GM12878 (cell line): ENCODE data around the gene ATG5. TPM values are rescaled to one million over a fixed set of nuclear protein-coding genes. Genes with fewer than 3 reads are reported as not detected.

Experiments used
- ATAC-seq: fragments of 200-7000 bp; cut with Tn5 transposase; 3 replicates; pipeline ENCODE4 v1.9.1; 2020; ENCODE audit warnings: mild to moderate bottlenecking, moderate library complexity
- BruUV-seq: library from RNA; stranded (reverse); fragments of 400-500 nt; replicated peaks from 2 replicates; lab custom pipeline; 2021; lab: Mats Ljungman, UMichigan
- CTCF ChIA-PET: fragments of 300-600 bp; sonication (Branson Sonifier 250); formaldehyde crosslinking; extraction: SDS; loops from one replicate; lab custom pipeline; 2021; ENCODE audit warnings: inconsistent platforms; lab: Yijun Ruan, JAX
- POLR2A ChIA-PET: fragments of 350-600 bp; formaldehyde crosslinking; extraction: SDS; loops from one replicate; lab custom pipeline; 2021; ENCODE audit warnings: inconsistent platforms; lab: Charles Lee
- RAD21 ChIA-PET: fragments of 300-600 bp; sonication (Branson Sonifier 250); formaldehyde crosslinking; loops from one replicate; lab custom pipeline; 2023; ENCODE audit warnings: antibody characterized with exemption; ENCODE audit not compliant: unreplicated experiment; lab: Charles Lee
- SMC1A ChIA-PET: fragments of 300-600 bp; sonication (Branson Sonifier 250); formaldehyde crosslinking; loops from one replicate; lab custom pipeline; 2023; ENCODE audit not compliant: unreplicated experiment, uncharacterized antibody; lab: Charles Lee
- DNase-seq: peaks from one replicate; pipeline ENCODE4 v3.0.0-alpha.2; 2011; ENCODE audit warnings: low read depth, low spot score
- FAIRE-seq: peaks from 3 replicates; lab custom pipeline; 2011; peaks lifted over from hg19 to GRCh38; lab: Jason Lieb, UNC
- H2AFZ ChIP-seq: 2 replicates; pipeline ENCODE4 v1.6.0; 2011; ENCODE audit warnings: low read depth, low read length, control low read depth; ENCODE audit not compliant: control insufficient read depth
- H3K27ac ChIP-seq: 2 replicates; pipeline ENCODE4 v1.5.1; 2011; ENCODE audit warnings: control low read depth; ENCODE audit not compliant: control insufficient read depth, insufficient read depth
- H3K27me3 ChIP-seq, 2 experiments: replicated peaks in 1 of 2; 2 replicates each; pipeline versions ENCODE4 v1.6.0 to v1.6.1; 2011; ENCODE audit warnings: low read length in 1 of 2; ENCODE audit not compliant: control insufficient read depth in 2 of 2, insufficient read depth in 2 of 2
- H3K36me3 ChIP-seq, 2 experiments: 2 replicates each; pipeline ENCODE4 v1.5.1; 2011; ENCODE audit warnings: low read length in 1 of 2; ENCODE audit not compliant: control insufficient read depth in 2 of 2, insufficient read depth in 2 of 2
- H3K4me1 ChIP-seq: 2 replicates; pipeline ENCODE4 v1.6.1; 2011; ENCODE audit warnings: mild to moderate bottlenecking, low read length, moderate library complexity, mixed read lengths; ENCODE audit not compliant: control insufficient read depth, insufficient read depth
- H3K4me2 ChIP-seq: 2 replicates; pipeline ENCODE4 v1.6.0; 2011; ENCODE audit warnings: control low read depth; ENCODE audit not compliant: control insufficient read depth, insufficient read depth
- H3K4me3 ChIP-seq: fragments of 200-600 bp; sonication (generic); 2 replicates; pipeline ENCODE4 v1.5.1; 2016
- H3K79me2 ChIP-seq: 2 replicates; pipeline ENCODE4 v1.6.0; 2011; ENCODE audit warnings: low read length; ENCODE audit not compliant: control insufficient read depth, insufficient read depth
- H3K9ac ChIP-seq: 2 replicates; pipeline ENCODE4 v1.8.0; 2011; ENCODE audit warnings: low read length, control low read depth, mixed read lengths; ENCODE audit not compliant: control insufficient read depth, insufficient read depth
- H3K9me3 ChIP-seq: replicated peaks from 3 replicates; pipeline ENCODE4 v1.5.1; 2011; ENCODE audit warnings: mild to moderate bottlenecking, low read length; ENCODE audit not compliant: control insufficient read depth, insufficient read depth
- H4K20me1 ChIP-seq: 2 replicates; pipeline ENCODE4 v1.6.0; 2011; ENCODE audit not compliant: control insufficient read depth, insufficient read depth
- CBFB ChIP-seq: IDR thresholded peaks from 2 replicates; pipeline ENCODE4 v1.6.1; 2016; ENCODE audit warnings: antibody characterized with exemption, low read depth
- CBX3 ChIP-seq: fragments of 200-600 bp; sonication (generic); IDR thresholded peaks from 2 replicates; pipeline ENCODE4 v1.6.1; 2016; ENCODE audit warnings: low read depth, borderline replicate concordance
- CEBPB ChIP-seq, 2 experiments: fragments of 150-350 bp in 1 of 2; IDR thresholded peaks; 2 replicates each; pipeline ENCODE4 v1.6.1; 2012 to 2014; ENCODE audit warnings: low read depth in 2 of 2, low read length in 2 of 2, borderline replicate concordance in 1 of 2, inconsistent platforms in 1 of 2
- ESRRA ChIP-seq: IDR thresholded peaks from 2 replicates; pipeline ENCODE4 v1.6.1; 2012; ENCODE audit warnings: mild to moderate bottlenecking, low read length, improper control_type of control experiment
- HDAC6 ChIP-seq: fragments of 200-600 bp; sonication (generic); IDR thresholded peaks from one replicate; pipeline ENCODE4 v1.8.0; 2017; ENCODE audit warnings: antibody characterized with exemption; ENCODE audit not compliant: unreplicated experiment
- NBN ChIP-seq: fragments of 450-650 bp; IDR thresholded peaks from 2 replicates; pipeline ENCODE4 v1.6.1; 2016
- NFYA ChIP-seq: IDR thresholded peaks from 2 replicates; pipeline ENCODE4 v1.6.1; 2011; ENCODE audit warnings: low read depth, mild to moderate bottlenecking, low read length, improper control_type of control experiment, borderline replicate concordance
- RAD21 ChIP-seq: IDR thresholded peaks from 2 replicates; pipeline ENCODE4 v1.6.1; 2011; ENCODE audit warnings: mild to moderate bottlenecking, low read depth, low read length, moderate library complexity; ENCODE audit not compliant: insufficient read depth
- RFX5 ChIP-seq: IDR thresholded peaks from 2 replicates; pipeline ENCODE4 v1.6.1; 2011; ENCODE audit warnings: low read depth, low read length, improper control_type of control experiment
- SREBF2 ChIP-seq: IDR thresholded peaks from 2 replicates; pipeline ENCODE4 v1.6.1; 2012; ENCODE audit warnings: mild to moderate bottlenecking, low read length
- TARDBP ChIP-seq: IDR thresholded peaks from 2 replicates; pipeline ENCODE4 v1.6.1; 2016; ENCODE audit warnings: borderline replicate concordance
- WGBS: methylation state at CpG from one replicate; pipeline ENCODE4 v1.1.6; 2016; ENCODE audit warnings: low lambda C conversion rate; ENCODE audit not compliant: insufficient replicate concordance, insufficient coverage; ENCODE audit errors: missing lambda C conversion rate; 5-methylcytosine and 5-hydroxymethylcytosine counted together
- in situ Hi-C: fragments of 300-500 bp; cut with MboI; formaldehyde crosslinking; loops from 9 replicates; pipeline ENCODE4 v1.14.3; 2018; ENCODE audit warnings: mixed read lengths
- intact Hi-C: fragments of 100-400 bp; cut with micrococcal nuclease; formaldehyde crosslinking; loops from one replicate; pipeline ENCODE4 v1.14.2; 2022; ENCODE audit not compliant: unreplicated experiment
- polyA plus RNA-seq, 11 experiments: library from polyadenylated mRNA; depleted of rRNA in 4 of 11; unstranded in 6 of 11; stranded (reverse) in 5 of 11; fragments of >200 nt; fragmentation: Nextera tagmentation in 4 of 11; fragmentation: Illumina TruSeq in 1 of 11; extraction: Ambion mirVana in 4 of 11; extraction: Trizol in 1 of 11; gene quantifications; 1 replicate in 1 of 11; 2 replicates in 10 of 11; pipeline versions ENCODE4 v1.2.1 to v1.2.3, GENCODE V29; 2011 to 2016; ENCODE audit warnings: inconsistent platforms in 2 of 11, missing spikeins in 2 of 11, low read depth in 1 of 11
- total RNA-seq, 4 experiments: library from RNA; depleted of rRNA in 3 of 4; stranded (reverse); fragments of >200 nt in 3 of 4; fragmentation: Illumina TruSeq in 1 of 4; extraction: Trizol in 1 of 4; gene quantifications; 2 replicates each; pipeline versions ENCODE4 v1.2.1 to v1.2.3, GENCODE V29; 2013 to 2021

The ATG5 gene
- total and polyA plus RNA-seq, 10 of the 15 experiments (the other 5 are each of a cell fraction or from before 2014, with no cell fraction given) = 12.9 to 51.8 (median 23.9) TPM

DNA sequence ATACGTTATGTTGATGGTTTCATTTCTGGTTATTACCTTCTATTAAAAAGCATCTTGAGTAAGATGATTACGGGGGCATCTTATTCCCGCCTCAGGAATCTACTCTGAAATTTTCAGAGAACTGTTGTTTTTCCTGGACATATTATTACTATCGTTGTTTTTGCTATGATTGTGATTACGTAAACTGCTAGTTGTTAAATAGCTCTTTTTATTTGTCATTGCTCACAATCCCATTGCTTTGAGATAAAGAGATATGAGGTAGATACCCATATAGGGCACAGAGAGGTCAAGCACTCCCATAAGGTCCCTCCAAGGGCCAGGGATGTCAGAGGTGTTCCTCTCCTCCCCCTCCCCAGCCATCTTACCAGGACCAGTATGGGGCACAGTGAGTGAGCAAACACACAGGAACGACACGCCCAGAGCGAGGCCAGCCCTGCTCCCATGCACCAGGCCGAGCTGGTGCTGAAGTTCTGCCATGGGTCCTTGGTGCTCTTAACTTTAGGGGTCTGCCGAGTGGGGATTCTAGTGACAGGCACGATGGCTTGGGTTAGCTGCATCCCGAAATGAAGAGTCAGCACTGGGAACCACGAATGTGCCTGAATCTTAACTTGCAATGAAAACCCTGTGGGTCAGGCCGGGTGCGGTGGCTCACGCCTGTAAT, 189.5 kb downstream of the ATG5 start:
- 85% methylated on average over 16 of the region's 16 CpGs for WGBS
- ATAC-seq = no peak
- DNase-seq = no peak
- H3K27ac ChIP-seq = no peak overlapping the region
- no TSS peak for BruUV-seq
- RAD21 ChIA-PET = interaction anchor here (0.7 kb wide), 1 partner anchor 178 kb away, joined by 3 read pairs; no protein-coding TSS in a partner anchor
- POLR2A ChIA-PET = no interaction called here
- H3K36me3 ChIP-seq = no peaks in the 10 kb centered on the region
- intact Hi-C loops = no loop called here
- no peaks in the 10 kb centered on the region for H3K9me3 ChIP-seq
- in situ Hi-C loops = no loop called here
- SMC1A ChIA-PET = interaction anchor here (0.6 to 1.5 kb wide), 5 partner anchors 11 to 87 kb away, joined by 3 to 6 read pairs (median 4); no protein-coding TSS in a partner anchor
- peaks cover 17% of the 10 kb centered on the region for H3K4me1 ChIP-seq
- H3K4me2 ChIP-seq = no peak overlapping the region
- H3K9ac ChIP-seq = no peak overlapping the region
- TF ChIP-seq CBX3 (no peak), TARDBP (no peak), NFYA (no peak), CEBPB (IDR thresholded peaks at IDR 0.05; ENCODE audit: borderline replicate concordance in 1 of 2, low read depth in 2 of 2, low read length in 2 of 2) (no peak), SREBF2 (no peak), RAD21 (no peak), NBN (no peak), ESRRA (no peak), HDAC6 (no peak), RFX5 (no peak), CBFB (no peak)
- FAIRE-seq = no peak
- no peaks in the 10 kb centered on the region for H3K27me3 ChIP-seq
- H2AFZ ChIP-seq = no peak overlapping the region
- CTCF ChIA-PET = no interaction called here
- no peaks in the 10 kb centered on the region for H3K79me2 ChIP-seq
- no peaks in the 10 kb centered on the region for H4K20me1 ChIP-seq
- H3K4me3 ChIP-seq = no peak overlapping the region
